Measurements from ENCODE around the gene DUS1L. TPM values are rescaled to one million over a fixed set of nuclear protein-coding genes. Genes with fewer than 3 reads are reported as not detected.

DUS1L gene
- total RNA-seq, 1 experiment from 2014 or later, result 176 TPM

DNA sequence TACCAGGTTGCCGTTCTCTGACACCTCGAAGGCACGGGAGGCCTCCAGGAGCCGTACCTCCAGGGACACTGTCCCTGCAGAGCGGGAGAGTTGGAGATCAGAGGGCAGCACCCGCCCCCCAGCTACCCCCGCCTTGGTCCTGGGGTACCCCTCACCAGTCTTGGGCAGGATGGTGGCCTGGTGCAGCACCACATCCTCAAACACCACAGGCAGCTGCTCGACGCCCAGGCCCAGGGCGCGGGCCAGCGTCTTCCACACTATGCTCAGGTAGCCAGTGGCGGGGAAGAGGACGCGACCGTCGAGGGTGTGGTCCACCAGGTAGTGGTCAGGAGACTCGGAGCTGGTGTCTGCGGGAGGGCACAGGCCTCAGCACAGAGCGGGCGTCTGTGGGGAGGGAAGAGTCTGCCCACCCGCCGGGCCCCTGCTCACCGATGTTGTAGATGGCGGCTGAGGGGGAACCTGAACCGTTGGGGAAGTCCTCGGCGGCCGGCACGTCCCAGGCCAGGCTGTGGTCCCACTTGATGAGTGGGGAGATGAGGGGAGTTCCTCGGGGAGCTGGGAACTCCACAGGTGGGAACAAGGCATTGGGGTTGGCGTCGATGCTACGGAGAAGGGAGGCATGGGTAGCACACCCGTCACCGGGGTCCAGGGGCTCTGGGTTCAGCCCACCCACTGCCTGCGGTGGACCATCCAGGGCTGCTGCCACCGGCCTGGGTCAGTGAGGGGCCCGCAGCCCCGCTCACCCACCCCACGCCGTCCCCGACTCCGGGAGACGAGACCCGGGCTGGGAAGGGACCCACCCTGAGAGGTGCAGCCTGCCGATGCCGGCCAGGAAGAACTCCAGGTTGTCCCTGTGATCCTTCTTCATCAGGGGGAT, 22.6 kb upstream of the DUS1L start:
- TF ChIP-seq SRF (IDR thresholded peaks at IDR 0.05; ENCODE audit: low read depth), result no peak
- TF ChIP-seq ZNF274 (IDR thresholded peaks at IDR 0.05; ENCODE audit: low read depth, low read length), result no peak
- no peak for TF ChIP-seq JUND (IDR thresholded peaks at IDR 0.05)
- no peak for TF ChIP-seq CBX3 (IDR thresholded peaks at IDR 0.05; ENCODE audit: low read depth)
- TF ChIP-seq TCF7L2 (IDR thresholded peaks at IDR 0.05; ENCODE audit: borderline replicate concordance, extremely low read depth, insufficient read depth, insufficient read length), result no peak
- TF ChIP-seq ELF1 (IDR thresholded peaks at IDR 0.05; ENCODE audit: borderline replicate concordance, low read depth), result no peak
- TF ChIP-seq RAD21 (IDR thresholded peaks at IDR 0.05; ENCODE audit: low read depth), result no peak
- TF ChIP-seq FOSL1 (IDR thresholded peaks at IDR 0.05; ENCODE audit: low read depth), result no peak
- TF ChIP-seq ZFX (IDR thresholded peaks at IDR 0.05), result no peak
- no peak for TF ChIP-seq YY1 (IDR thresholded peaks at IDR 0.05; ENCODE audit: extremely low read depth, insufficient replicate concordance, low read depth, low read length)
- no peak for TF ChIP-seq EGR1 (IDR thresholded peaks at IDR 0.05; ENCODE audit: low read depth)
- TF ChIP-seq ATF3 (IDR thresholded peaks at IDR 0.05), result no peak
- TF ChIP-seq, protein P1, sequence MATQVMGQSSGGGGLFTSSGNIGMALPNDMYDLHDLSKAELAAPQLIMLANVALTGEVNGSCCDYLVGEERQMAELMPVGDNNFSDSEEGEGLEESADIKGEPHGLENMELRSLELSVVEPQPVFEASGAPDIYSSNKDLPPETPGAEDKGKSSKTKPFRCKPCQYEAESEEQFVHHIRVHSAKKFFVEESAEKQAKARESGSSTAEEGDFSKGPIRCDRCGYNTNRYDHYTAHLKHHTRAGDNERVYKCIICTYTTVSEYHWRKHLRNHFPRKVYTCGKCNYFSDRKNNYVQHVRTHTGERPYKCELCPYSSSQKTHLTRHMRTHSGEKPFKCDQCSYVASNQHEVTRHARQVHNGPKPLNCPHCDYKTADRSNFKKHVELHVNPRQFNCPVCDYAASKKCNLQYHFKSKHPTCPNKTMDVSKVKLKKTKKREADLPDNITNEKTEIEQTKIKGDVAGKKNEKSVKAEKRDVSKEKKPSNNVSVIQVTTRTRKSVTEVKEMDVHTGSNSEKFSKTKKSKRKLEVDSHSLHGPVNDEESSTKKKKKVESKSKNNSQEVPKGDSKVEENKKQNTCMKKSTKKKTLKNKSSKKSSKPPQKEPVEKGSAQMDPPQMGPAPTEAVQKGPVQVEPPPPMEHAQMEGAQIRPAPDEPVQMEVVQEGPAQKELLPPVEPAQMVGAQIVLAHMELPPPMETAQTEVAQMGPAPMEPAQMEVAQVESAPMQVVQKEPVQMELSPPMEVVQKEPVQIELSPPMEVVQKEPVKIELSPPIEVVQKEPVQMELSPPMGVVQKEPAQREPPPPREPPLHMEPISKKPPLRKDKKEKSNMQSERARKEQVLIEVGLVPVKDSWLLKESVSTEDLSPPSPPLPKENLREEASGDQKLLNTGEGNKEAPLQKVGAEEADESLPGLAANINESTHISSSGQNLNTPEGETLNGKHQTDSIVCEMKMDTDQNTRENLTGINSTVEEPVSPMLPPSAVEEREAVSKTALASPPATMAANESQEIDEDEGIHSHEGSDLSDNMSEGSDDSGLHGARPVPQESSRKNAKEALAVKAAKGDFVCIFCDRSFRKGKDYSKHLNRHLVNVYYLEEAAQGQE (IDR thresholded peaks at IDR 0.05; ENCODE audit: low read depth), result no peak
- TF ChIP-seq EZH2phosphoT487 (IDR thresholded peaks at IDR 0.05; ENCODE audit: borderline replicate concordance), result no peak
- TF ChIP-seq ZBTB33 (IDR thresholded peaks at IDR 0.05; ENCODE audit: extremely low read depth, insufficient replicate concordance, low read length), result no peak
- TF ChIP-seq POLR2A (IDR thresholded peaks at IDR 0.05; ENCODE audit: borderline replicate concordance, extremely low read depth, insufficient read depth, insufficient read length), result no peak
- Histone ChIP-seq H4K20me1 (ENCODE audit: insufficient read depth) (peaks cover 5% of the 10 kb centered on the region; the same call in 1 of the 2 replicates), H3K27ac (ENCODE audit: low read depth, low read length) (peak overlapping the region; percentile 14; the same call in 1 of the 2 replicates), H3K79me2 (ENCODE audit: insufficient read depth, low read length) (peaks cover 76% of the 10 kb centered on the region), H3K27me3 (ENCODE audit: insufficient read depth, low read length) (no peaks in the 10 kb centered on the region), H2AFZ (ENCODE audit: low read depth, low read length, poor library complexity, severe bottlenecking) (no peak overlapping the region), H3K36me3 (ENCODE audit: control insufficient read depth in 1 of 2, insufficient read depth in 2 of 2, low read length in 2 of 2) (peaks cover 78 to 100% of the 10 kb centered on the region in 2 experiments), H3K4me3 (replicated peaks in 1 of 2; ENCODE audit: low read depth in 1 of 2, low read length in 2 of 2) (no peak overlapping the region), H3K9me2 (ENCODE audit: insufficient read depth) (no peaks in the 10 kb centered on the region), H3K9me3 (ENCODE audit: control insufficient read depth in 1 of 2, insufficient read depth in 1 of 2, low read depth in 1 of 2, low read length in 2 of 2) (no peaks in the 10 kb centered on the region), H3K4me2 (ENCODE audit: low read length) (no peak overlapping the region), H3K9ac (ENCODE audit: low read length) (no peak overlapping the region), H3K4me1 (ENCODE audit: control insufficient read depth in 1 of 2, insufficient read depth in 2 of 2, low read length in 2 of 2) (no peaks in the 10 kb centered on the region)
- RAD21 ChIA-PET (ENCODE audit: low non-redundant PET in 1 of 2, low total read pairs in 2 of 2, uncharacterized antibody in 2 of 2, unreplicated experiment in 2 of 2), result no interaction called here
- no peak for ATAC-seq
- POLR2A ChIA-PET, result no interaction called here
- no peak for DNase-seq (ENCODE audit: low read depth, low spot score)
- intact Hi-C loops (cut with micrococcal nuclease), result no loop called here
- no TSS peak for BruUV-seq (replicated peaks)
- CTCF ChIA-PET, result no interaction called here
